Amniotic stem cell (primary cell): ENCODE measurements around the gene AHSP.
"Not testable (repeated sequence)": the region's sequence is repeated elsewhere in the genome, so short reads cannot be mapped to it uniquely, and the experiment has no call there.

Source experiments
- DNase-seq: peaks from one replicate; lab custom pipeline; 2025; lab: John Stamatoyannopoulos, UW

AHSP gene

GRCh38 chr16:31527734-31528274 is at the start of gene AHSP:
TSS of gene AHSP (plus strand) at chr16:31527900. CDS start at chr16:31528140, 240 bp downstream.
- no peak for DNase-seq

GRCh38 chr16:31478956-31479355 is 48.7 kb upstream of the AHSP start:
- no peak for DNase-seq

- no peak for DNase-seq
Observed at GRCh38 chr16:31479751-31480150, 47.9 kb upstream of the AHSP start.

GRCh38 chr16:31480851-31481536 is 46.7 kb upstream of the AHSP start:
- no peak for DNase-seq

GRCh38 chr16:31483081-31483480 is 44.6 kb upstream of the AHSP start, which contains the start of gene SLC5A2:
TSS of gene SLC5A2 (plus strand) at chr16:31483123. CDS start at chr16:31483137, 14 bp downstream.
- no peak for DNase-seq

GRCh38 chr16:31484048-31484447 is 43.7 kb upstream of the AHSP start:
- not testable (repeated sequence) for DNase-seq

- no peak for DNase-seq
Observed at GRCh38 chr16:31484491-31485171, 43.1 kb upstream of the AHSP start.

- no peak for DNase-seq
Observed at GRCh38 chr16:31485571-31485970, 42.1 kb upstream of the AHSP start.

- no peak for DNase-seq
Observed at GRCh38 chr16:31486045-31486444, 41.7 kb upstream of the AHSP start.

GRCh38 chr16:31487071-31487719 is 40.5 kb upstream of the AHSP start:
- no peak for DNase-seq

- DNase-seq = no peak
Observed at GRCh38 chr16:31487720-31488467, 39.8 kb upstream of the AHSP start.

GRCh38 chr16:31488468-31489297 is 39.0 kb upstream of the AHSP start:
- DNase-seq = no peak

- DNase-seq = no peak
Observed at GRCh38 chr16:31489298-31489564, 38.5 kb upstream of the AHSP start.

GRCh38 chr16:31489616-31490584 is 37.8 kb upstream of the AHSP start:
- DNase-seq = no peak

- no peak for DNase-seq
Observed at GRCh38 chr16:31491778-31492418, 35.8 kb upstream of the AHSP start.

- no peak for DNase-seq
Observed at GRCh38 chr16:31493506-31494125, 34.1 kb upstream of the AHSP start.

GRCh38 chr16:31496670-31497069 is 31.0 kb upstream of the AHSP start:
- no peak for DNase-seq

- no peak for DNase-seq
Observed at GRCh38 chr16:31498493-31498892, 29.2 kb upstream of the AHSP start.

- DNase-seq = no peak
Observed at GRCh38 chr16:31499928-31500327, 27.8 kb upstream of the AHSP start.
